HG03558 (cell line): ENCODE results near the gene TEX47.
A peak's percentile ranks its signal among the peaks of the same experiment; 100 is the strongest.

Experiments used
- ATAC-seq: cut with Tn5 transposase; IDR thresholded peaks from one replicate; pipeline ENCODE4 v1.9.1; 2021; ENCODE audit warnings: moderate number of reproducible peaks; ENCODE audit not compliant: unreplicated experiment; ENCODE audit errors: extremely low read depth

Gene TEX47

GRCh38 chr7:88795553-88795952 lies at the start of gene TEX47:
Gene TEX47 (minus strand): TSS chr7:88795737. CDS start chr7:88794942, 795 bp downstream.
- no peak for ATAC-seq

GRCh38 chr7:88845091-88845490 lies 49.6 kb upstream of the TEX47 start:
- no peak for ATAC-seq

- no peak for ATAC-seq
Observed at GRCh38 chr7:88842201-88842600, 46.7 kb upstream of the TEX47 start.

- no peak for ATAC-seq
Observed at GRCh38 chr7:88835147-88835728, 39.7 kb upstream of the TEX47 start.

GRCh38 chr7:88826222-88826621 lies 30.7 kb upstream of the TEX47 start:
- ATAC-seq = no peak

GRCh38 chr7:88818552-88818951 lies 23.0 kb upstream of the TEX47 start:
- ATAC-seq = no peak

- no peak for ATAC-seq
Observed at GRCh38 chr7:88806280-88807037, 10.9 kb upstream of the TEX47 start.

- ATAC-seq = no peak
Observed at GRCh38 chr7:88801046-88801445, 5.5 kb upstream of the TEX47 start.

GRCh38 chr7:88792361-88792760 lies 3.2 kb downstream of the TEX47 start:
- no peak for ATAC-seq

- no peak for ATAC-seq
Observed at GRCh38 chr7:88791891-88792290, 3.6 kb downstream of the TEX47 start.

- no peak for ATAC-seq
Observed at GRCh38 chr7:88789480-88790064, 6.0 kb downstream of the TEX47 start.

- no peak for ATAC-seq
Observed at GRCh38 chr7:88787777-88788176, 7.8 kb downstream of the TEX47 start.

- no peak for ATAC-seq
Observed at GRCh38 chr7:88775838-88776237, 19.7 kb downstream of the TEX47 start.

GRCh38 chr7:88772776-88773175 lies 22.8 kb downstream of the TEX47 start:
- no peak for ATAC-seq

- peak; percentile 64 for ATAC-seq
Observed at GRCh38 chr7:88771417-88771816, 24.1 kb downstream of the TEX47 start.

- ATAC-seq = no peak
Observed at GRCh38 chr7:88761779-88762178, 33.8 kb downstream of the TEX47 start.

GRCh38 chr7:88760136-88760515 lies 35.4 kb downstream of the TEX47 start:
- ATAC-seq = no peak

- ATAC-seq = no peak
Observed at GRCh38 chr7:88759230-88760135, 36.1 kb downstream of the TEX47 start, which contains the start of gene ZNF804B. Gene ZNF804B (plus strand): TSS chr7:88759700. CDS start chr7:88759977, 277 bp downstream.

GRCh38 chr7:88758381-88759229 lies 36.9 kb downstream of the TEX47 start:
- no peak for ATAC-seq

- no peak for ATAC-seq
Observed at GRCh38 chr7:88757371-88757770, 38.2 kb downstream of the TEX47 start.
